Stimulated activated CD8-positive, alpha-beta memory T cell treated with anti-CD3 and anti-CD28 coated beads, Interleukin-15, amount 100 ng/mL, for 1 hour (primary cell): Measurements from ENCODE around the gene TRIM46.
"Not testable (repeated sequence)": the region's sequence is repeated elsewhere in the genome, so short reads cannot be mapped to it uniquely, and the experiment has no call there.

ENCODE experiments used
- DNase-seq: peaks from one replicate; pipeline ENCODE4 v3.0.0-alpha.2; 2020; ENCODE audit warnings: low read depth

Gene TRIM46

DNA sequence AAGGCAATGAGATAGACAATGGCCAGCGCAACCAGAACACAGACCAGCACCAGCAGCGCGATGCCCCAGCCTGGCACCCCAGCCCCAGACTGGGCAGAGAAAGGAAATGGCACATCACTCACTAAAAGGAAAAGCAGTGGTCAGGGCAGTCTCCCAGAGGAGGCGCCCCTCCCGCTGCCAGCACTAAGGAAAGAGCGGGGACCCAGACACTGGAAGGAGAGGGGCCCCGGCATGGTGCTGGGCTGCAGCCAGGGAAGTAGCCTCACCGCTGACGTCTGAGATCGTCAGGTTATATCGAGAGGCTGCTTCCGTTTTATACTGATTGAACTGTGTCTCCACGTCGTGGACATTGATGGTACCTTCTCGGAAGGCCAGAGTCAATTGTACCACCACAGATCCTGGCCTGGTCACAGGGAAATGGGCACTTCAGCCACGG lies 13.8 kb downstream of the TRIM46 start:
- DNase-seq, result no peak

DNA sequence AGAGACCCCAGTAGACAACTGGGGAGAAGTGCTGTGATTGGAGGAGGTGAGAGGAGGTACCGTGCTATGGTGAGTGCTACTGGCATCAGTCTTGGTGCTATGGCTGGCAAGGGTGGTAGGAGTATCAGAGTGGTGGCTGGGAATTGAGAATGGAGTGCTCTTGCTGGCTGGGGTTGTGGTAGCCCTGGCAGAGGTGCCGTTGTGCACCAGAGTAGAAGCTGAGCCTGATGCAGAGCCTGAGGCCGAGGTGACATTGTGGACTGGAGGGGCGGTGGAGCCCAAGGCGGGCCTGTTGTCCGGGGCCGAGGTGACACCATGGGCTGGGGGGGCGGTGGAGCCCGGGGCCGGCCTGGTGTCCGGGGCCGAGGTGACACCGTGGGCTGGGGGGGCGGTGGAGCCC lies 14.6 kb downstream of the TRIM46 start:
- DNase-seq, result no peak

GRCh38 chr1:155189926-155190325 lies 16.3 kb downstream of the TRIM46 start:
- not testable (repeated sequence) for DNase-seq

GRCh38 chr1:155191904-155192303 lies 18.3 kb downstream of the TRIM46 start:
- DNase-seq, result no peak

DNA sequence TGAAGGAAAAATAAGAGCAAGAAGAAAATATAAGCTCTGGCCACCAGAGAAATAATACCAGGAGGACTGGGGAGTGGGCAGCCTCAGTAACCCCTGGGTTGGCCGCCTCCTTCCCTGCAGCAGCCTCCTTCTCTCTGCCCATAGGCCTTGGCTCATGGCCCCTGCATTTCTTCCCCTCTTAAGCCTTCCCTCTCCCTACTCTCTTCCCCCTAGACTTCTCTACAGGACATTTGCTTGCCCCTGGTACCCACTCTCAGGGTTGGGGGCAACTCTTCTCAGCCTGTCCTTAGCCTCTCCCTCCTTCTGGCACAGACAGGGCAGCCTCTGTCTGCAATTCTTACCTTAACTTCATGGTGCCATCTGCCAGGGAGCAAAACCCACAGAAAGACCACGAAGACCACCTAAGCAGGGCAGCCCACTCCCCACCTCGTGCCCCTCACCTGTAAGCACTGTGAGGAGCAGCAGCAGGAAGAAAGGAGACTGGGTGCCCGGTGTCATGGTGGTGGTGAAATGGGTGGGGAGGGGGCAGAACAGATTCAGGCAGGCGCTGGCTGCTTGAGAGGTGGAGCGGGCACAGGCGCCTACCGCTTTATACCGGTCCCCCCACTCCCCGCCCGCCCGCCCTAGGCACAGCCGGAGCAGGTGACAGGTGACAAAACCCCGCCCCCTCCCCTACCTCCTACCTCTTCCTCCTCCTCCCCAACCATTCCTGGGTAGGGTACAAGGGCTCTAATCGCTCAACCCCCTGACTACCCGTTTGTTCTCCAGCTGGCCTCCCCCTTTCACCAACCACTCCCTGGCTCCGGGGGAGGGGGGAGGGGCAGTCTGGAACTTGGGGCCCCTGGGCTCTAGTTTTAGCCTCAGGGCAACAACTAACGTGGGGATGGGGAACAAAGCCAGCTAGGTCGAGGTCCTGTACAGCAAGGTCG lies 19.0 kb downstream of the TRIM46 start:
- no peak for DNase-seq

GRCh38 chr1:155193275-155193990 lies 19.8 kb downstream of the TRIM46 start:
- DNase-seq, result peak; percentile 53

GRCh38 chr1:155193991-155194240 lies 20.3 kb downstream of the TRIM46 start:
- not testable (repeated sequence) for DNase-seq

- DNase-seq, result no peak
Measured at GRCh38 chr1:155195201-155196102, 21.8 kb downstream of the TRIM46 start.

DNA sequence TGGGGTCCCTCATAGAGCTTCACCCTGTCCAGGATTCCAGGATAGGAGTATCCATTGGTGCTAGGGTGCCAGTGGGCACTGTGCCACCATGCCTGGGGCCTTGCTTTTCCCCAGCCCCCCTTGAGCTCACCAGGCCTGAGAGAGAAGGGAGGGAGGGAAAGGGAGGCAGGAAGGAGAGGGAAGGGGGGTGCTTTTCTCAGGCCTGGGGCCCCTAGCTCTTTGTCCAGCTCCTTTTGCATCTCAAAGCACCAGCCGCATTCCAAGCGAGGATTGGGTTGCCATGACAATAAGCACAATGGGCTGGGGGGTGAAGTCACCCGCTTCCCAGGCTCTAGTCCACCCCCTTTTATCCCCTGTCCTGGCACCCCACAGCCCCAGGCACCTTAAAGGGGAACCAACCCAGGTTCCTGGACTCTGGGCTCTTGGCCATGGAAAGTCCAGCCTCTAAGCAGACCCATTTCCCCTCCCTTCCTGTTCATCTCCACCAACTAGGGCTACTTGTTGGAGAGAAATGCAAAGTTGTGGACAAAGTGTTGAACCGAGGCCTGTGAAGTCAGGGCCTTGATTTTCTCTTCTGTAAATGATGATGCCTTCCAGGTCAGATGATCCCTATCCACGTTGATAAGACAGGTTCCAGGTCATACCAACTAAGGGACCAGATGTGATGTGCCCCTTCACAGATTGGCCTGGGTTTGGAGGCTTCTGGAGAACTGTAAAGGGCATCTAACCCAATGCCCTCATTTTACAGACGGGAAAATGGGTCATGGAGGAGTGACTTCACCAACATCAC lies 22.6 kb downstream of the TRIM46 start:
- DNase-seq, result no peak

DNA sequence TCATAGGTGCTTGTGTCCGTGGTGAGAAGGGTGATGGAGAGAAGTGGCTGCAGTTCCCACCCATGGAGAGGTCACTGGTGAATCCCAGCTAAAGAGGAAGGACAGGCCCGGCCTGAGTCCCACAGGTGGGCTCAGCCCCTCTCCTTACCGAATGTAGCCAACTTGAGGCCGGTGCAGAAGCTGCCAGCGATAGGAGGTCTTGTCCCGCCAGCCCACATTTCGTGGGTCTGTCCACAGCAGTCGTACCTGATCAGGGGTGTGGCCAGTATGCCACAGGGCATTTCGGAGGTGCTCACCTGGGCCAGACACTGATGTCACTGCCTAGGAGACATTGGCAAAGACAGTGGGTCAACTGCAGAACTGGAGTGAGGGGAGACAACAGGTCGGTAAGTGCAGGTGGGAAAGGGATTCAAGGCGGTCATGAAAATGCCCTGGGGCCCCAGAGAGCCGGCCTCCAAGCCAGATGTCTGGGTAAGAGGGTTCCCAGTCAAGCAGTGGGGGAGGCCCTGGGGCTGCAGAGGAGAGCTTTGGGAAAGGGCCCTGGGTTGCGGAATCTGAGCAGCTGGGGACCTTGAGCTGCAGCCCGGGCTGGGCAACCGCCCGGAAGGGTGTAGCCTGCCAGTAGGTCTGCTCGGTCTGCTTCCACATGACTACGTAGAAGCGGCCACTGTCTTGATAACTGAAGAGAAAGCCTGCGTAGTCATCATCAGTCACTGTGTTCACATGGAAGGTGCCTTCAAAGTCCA lies 23.4 kb downstream of the TRIM46 start:
- no peak for DNase-seq

- DNase-seq, result no peak
Measured at GRCh38 chr1:155197901-155198546, 24.4 kb downstream of the TRIM46 start.

- no peak for DNase-seq
Measured at GRCh38 chr1:155198547-155198906, 24.9 kb downstream of the TRIM46 start.

GRCh38 chr1:155199792-155200191 lies 26.1 kb downstream of the TRIM46 start:
- no peak for DNase-seq

- DNase-seq, result no peak
Measured at GRCh38 chr1:155200920-155201319, 27.3 kb downstream of the TRIM46 start.

DNA sequence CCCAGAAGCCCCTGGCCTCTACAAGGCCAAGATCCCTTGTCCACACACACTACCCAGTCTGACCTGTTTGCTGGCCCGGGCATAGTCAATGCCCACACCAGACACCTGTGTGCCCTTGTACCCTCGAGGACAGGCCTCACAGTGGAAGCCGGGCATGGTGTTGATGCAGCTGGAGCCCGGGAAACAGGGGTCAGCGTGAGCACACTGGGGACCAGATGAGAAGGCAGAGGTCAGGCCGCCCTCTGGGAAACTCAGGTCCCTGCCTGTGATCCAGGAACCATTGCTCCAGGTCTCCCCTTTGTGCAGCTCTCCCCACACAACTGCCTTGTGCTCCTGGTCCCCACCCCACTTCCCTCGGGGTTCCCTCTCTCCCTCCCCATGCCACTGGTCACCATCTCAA lies 28.5 kb downstream of the TRIM46 start:
- no peak for DNase-seq

DNA sequence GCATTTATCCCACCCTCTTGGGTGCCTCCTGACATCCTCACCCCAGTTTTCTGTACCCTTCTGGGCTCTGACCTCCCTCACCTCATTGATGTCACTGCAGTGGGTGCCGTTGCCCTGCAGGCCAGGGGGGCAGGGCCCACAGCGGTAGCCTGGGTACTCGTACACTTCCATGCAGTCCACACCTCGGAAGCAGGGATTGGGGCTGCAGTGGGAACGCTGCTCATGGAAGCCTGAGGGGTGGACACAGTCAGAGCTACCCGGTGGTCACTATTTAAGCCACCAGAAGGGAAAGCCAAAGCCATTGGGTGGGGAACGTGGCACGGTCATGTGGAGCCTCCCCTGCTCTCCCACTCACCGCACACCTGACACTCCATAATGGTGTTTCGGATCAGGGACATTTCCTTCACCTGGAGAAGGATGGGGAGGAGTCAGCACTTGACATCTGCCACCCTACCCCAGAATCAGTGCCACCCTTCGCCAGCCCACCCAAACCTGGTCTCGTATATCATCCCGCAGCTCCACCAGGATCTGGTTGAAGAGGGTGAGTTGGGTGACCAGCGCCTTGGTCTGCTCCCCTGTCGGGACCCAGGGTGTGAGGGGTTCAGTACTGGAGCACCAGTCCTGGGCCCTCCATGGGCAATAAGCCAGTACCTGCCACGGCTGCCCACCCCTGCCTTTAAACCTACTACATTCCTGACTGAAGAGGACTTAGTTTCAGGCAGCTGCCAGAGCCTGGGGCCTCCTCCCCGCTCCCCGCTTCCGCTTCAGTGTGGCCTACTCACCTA lies 29.3 kb downstream of the TRIM46 start:
- DNase-seq, result no peak

DNA sequence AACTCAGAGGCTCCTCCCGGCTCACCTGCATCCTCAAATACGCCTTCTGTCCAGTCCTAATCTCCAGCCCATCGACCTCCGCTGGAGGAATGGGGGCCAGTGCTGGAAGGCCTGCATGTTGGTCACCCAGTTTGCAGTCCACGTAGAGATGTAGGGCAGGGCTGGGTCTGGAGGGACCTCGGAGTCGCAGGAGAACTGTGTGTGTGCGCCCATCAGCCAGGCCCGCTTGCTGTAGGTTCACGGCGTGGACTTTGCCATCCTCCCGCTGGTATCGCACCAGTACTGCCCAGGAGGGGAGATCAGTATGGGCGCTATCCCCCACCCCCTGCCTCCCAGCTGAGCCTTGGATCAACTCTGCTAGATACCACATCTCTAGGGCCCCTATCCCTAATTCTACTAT lies 31.4 kb downstream of the TRIM46 start:
- DNase-seq, result no peak

DNA sequence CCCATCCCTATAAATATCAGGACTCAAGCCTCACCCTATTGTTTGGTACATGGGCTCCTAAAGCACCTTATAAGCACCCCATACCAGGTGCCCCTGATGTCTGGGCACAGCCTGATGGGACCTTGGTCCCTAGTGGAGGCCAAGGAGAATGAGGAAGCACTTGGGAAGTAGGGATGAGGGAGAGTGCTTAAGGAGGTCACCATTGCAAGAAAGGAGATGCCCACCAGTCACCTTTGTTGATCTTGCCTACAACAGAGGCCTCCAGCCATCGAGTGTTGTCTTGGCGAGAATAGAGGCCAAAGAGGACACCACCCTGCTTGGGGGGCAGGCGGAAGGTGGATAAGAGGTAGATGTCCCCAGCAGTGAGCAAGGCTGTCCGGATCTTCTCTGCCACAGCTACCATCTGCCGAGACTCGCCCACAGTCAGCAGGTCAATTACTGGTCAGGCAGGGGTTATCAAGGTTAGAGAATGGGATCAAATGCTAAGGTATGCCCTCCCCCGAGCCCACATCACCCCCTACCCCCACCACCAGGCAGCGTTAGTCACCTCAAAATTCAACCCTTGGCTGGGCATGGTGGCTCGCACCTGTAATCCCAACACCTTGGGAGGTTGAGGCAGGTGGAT lies 32.4 kb downstream of the TRIM46 start:
- no peak for DNase-seq
